Peyer's patch (tissue), 4 donors: ENCODE results near the gene PPP1R14D. TPM values are rescaled to one million over a fixed set of nuclear protein-coding genes. Genes with fewer than 3 reads are reported as not detected.
A peak's percentile ranks its signal among the peaks of the same experiment; 100 is the strongest.

ENCODE experiments used
- DNase-seq, 3 donors: peaks; one replicate each; pipeline ENCODE4 v3.0.0-alpha.2; 2017 to 2019
- H3K27ac ChIP-seq, 4 donors: fragments of 200-600 bp; sonication (generic); one replicate each; pipeline ENCODE4 v1.5.1; 2016 to 2019
- H3K27me3 ChIP-seq, 2 donors: fragments of 200-600 bp; sonication (generic); one replicate each; pipeline ENCODE4 v1.5.1; 2019
- H3K36me3 ChIP-seq, 3 donors: fragments of 200-600 bp; sonication (generic); one replicate each; pipeline ENCODE4 v1.5.1; 2016 to 2019
- H3K4me1 ChIP-seq, 4 donors: fragments of 200-600 bp; sonication (generic); one replicate each; pipeline ENCODE4 v1.5.1; 2016 to 2019
- H3K4me3 ChIP-seq, 4 donors: fragments of 200-600 bp; sonication (generic); 1 replicate in 3 of 4; 2 replicates in 1 of 4; pipeline ENCODE4 v1.5.1; 2016 to 2019; ENCODE audit warnings: mild to moderate bottlenecking in 1 of 4
- H3K9me3 ChIP-seq, 4 donors: fragments of 200-600 bp; sonication (generic); one replicate each; pipeline ENCODE4 v1.5.1; 2016 to 2019; ENCODE audit warnings: mild to moderate bottlenecking in 1 of 4
- POLR2A ChIP-seq, 2 donors: fragments of 450-650 bp; IDR thresholded peaks; one replicate each; pipeline ENCODE4 v1.5.1; 2017; ENCODE audit warnings: antibody characterized with exemption in 2 of 2, mild to moderate bottlenecking in 2 of 2, moderate library complexity in 2 of 2
- total RNA-seq, 4 donors: library from RNA; depleted of rRNA; stranded (reverse); fragments of >200 nt; gene quantifications; one replicate each; pipeline ENCODE4 v1.1.0, GENCODE V29; 2016
- TF ChIP-seq, protein P1 (sequence below), 6 experiments: fragments of 450-650 bp in 4 of 6; fragments of 200-600 bp in 2 of 6; sonication (generic) in 1 of 6; IDR thresholded peaks; one replicate each; pipeline ENCODE4 v1.5.1; 2017 to 2019; ENCODE audit warnings: antibody characterized with exemption in 6 of 6, mild to moderate bottlenecking in 3 of 6, moderate library complexity in 1 of 6

Gene PPP1R14D
- total RNA-seq, 4 donors from 2014 or later: 42.9 to 217 (median 148) TPM

GRCh38 chr15:40856746-40857145, 28.2 kb upstream of the PPP1R14D start:
- no peak for TF ChIP-seq POLR2A (IDR thresholded peaks at IDR 0.05)
- TF ChIP-seq, protein P1, sequence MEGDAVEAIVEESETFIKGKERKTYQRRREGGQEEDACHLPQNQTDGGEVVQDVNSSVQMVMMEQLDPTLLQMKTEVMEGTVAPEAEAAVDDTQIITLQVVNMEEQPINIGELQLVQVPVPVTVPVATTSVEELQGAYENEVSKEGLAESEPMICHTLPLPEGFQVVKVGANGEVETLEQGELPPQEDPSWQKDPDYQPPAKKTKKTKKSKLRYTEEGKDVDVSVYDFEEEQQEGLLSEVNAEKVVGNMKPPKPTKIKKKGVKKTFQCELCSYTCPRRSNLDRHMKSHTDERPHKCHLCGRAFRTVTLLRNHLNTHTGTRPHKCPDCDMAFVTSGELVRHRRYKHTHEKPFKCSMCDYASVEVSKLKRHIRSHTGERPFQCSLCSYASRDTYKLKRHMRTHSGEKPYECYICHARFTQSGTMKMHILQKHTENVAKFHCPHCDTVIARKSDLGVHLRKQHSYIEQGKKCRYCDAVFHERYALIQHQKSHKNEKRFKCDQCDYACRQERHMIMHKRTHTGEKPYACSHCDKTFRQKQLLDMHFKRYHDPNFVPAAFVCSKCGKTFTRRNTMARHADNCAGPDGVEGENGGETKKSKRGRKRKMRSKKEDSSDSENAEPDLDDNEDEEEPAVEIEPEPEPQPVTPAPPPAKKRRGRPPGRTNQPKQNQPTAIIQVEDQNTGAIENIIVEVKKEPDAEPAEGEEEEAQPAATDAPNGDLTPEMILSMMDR (IDR thresholded peaks at IDR 0.05): no peak
- Histone ChIP-seq H3K36me3 (peaks cover 0 to 47% (median 0%) of the 10 kb centered on the region in 3 donors), H3K9me3 (no peaks in the 10 kb centered on the region), H3K27me3 (no peaks in the 10 kb centered on the region), H3K4me1 (peaks cover 0 to 34% (median 7%) of the 10 kb centered on the region in 4 donors), H3K4me3 (no peak overlapping the region), H3K27ac (peak overlapping the region in 3 of 4 donors; percentile 16 to 78 (median 41))
- no peak for DNase-seq

- DNase-seq: no peak
Observed at GRCh38 chr15:40855706-40856234, 27.3 kb upstream of the PPP1R14D start.

GRCh38 chr15:40854161-40854560, 25.7 kb upstream of the PPP1R14D start:
- Histone ChIP-seq H3K4me1 (peaks cover 0 to 52% (median 7%) of the 10 kb centered on the region in 4 donors), H3K9me3 (no peaks in the 10 kb centered on the region), H3K4me3 (no peak overlapping the region), H3K27me3 (no peaks in the 10 kb centered on the region), H3K36me3 (peaks cover 0 to 65% (median 0%) of the 10 kb centered on the region in 3 donors), H3K27ac (no peak overlapping the region)
- no peak for DNase-seq
- TF ChIP-seq, protein P1 (IDR thresholded peaks at IDR 0.05): no peak
- TF ChIP-seq POLR2A (IDR thresholded peaks at IDR 0.05): no peak

More at GRCh38 chr15:40855706-40856234, 27.3 kb upstream of the PPP1R14D start:
- Histone ChIP-seq H3K9me3 (no peaks in the 10 kb centered on the region), H3K36me3 (peaks cover 0 to 55% (median 0%) of the 10 kb centered on the region in 3 donors), H3K27me3 (no peaks in the 10 kb centered on the region), H3K4me3 (no peak overlapping the region), H3K4me1 (peaks cover 0 to 43% (median 7%) of the 10 kb centered on the region in 4 donors), H3K27ac (peak overlapping the region in 1 of 4 donors; percentile 78)
- TF ChIP-seq POLR2A (IDR thresholded peaks at IDR 0.05): no peak
- TF ChIP-seq, protein P1 (IDR thresholded peaks at IDR 0.05): no peak

GRCh38 chr15:40853241-40853890, 24.9 kb upstream of the PPP1R14D start:
- no peak overlapping the region for H3K4me3 ChIP-seq
- H3K4me1 ChIP-seq: peaks cover 0 to 52% (median 7%) of the 10 kb centered on the region in 4 donors
- DNase-seq: no peak
- no peak for TF ChIP-seq POLR2A (IDR thresholded peaks at IDR 0.05)
- TF ChIP-seq, protein P1 (IDR thresholded peaks at IDR 0.05): no peak
- no peaks in the 10 kb centered on the region for H3K27me3 ChIP-seq
- H3K27ac ChIP-seq: peak overlapping the region in 2 of 4 donors; percentile 52 to 62
- H3K36me3 ChIP-seq: peaks cover 0 to 62% (median 0%) of the 10 kb centered on the region in 3 donors
- no peaks in the 10 kb centered on the region for H3K9me3 ChIP-seq

GRCh38 chr15:40852529-40852928, 24.0 kb upstream of the PPP1R14D start:
- Histone ChIP-seq H3K4me1 (peaks cover 3 to 49% (median 7%) of the 10 kb centered on the region in 4 donors), H3K27ac (peak overlapping the region in 3 of 4 donors; percentile 12 to 83 (median 52)), H3K36me3 (peaks cover 0 to 55% (median 0%) of the 10 kb centered on the region in 3 donors), H3K9me3 (no peaks in the 10 kb centered on the region), H3K27me3 (no peaks in the 10 kb centered on the region), H3K4me3 (peak overlapping the region in 1 of 4 donors; percentile 13)
- peak in 1 of 3 donors; percentile 75 for DNase-seq
- TF ChIP-seq, protein P1 (IDR thresholded peaks at IDR 0.05): no peak
- peak in 1 of 2 donors; percentile 10 for TF ChIP-seq POLR2A (IDR thresholded peaks at IDR 0.05)
